Endothelial cell of umbilical vein (primary cell): ENCODE results near the gene ZPBP2.

Source experiments
- EZH2 ChIP-seq: IDR thresholded peaks from 2 replicates; pipeline ENCODE4 v1.6.1; 2012; ENCODE audit warnings: borderline replicate concordance, low read depth, mild to moderate bottlenecking, moderate library complexity, low read length, inconsistent platforms; ENCODE audit not compliant: severe bottlenecking
- POLR2A ChIP-seq: IDR thresholded peaks from 2 replicates; pipeline ENCODE4 v1.6.1; 2012; ENCODE audit warnings: low read depth, mild to moderate bottlenecking, control low read depth, low read length
- POLR2AphosphoS5 ChIP-seq: IDR thresholded peaks from 2 replicates; pipeline ENCODE4 v1.6.1; 2012; ENCODE audit warnings: low read depth, mild to moderate bottlenecking, control low read depth, low read length, moderate library complexity; ENCODE audit not compliant: insufficient read depth
- TF ChIP-seq, protein P1 (sequence below), 2 donors: IDR thresholded peaks; 1 replicate in 1 of 2; 2 replicates in 1 of 2; pipeline ENCODE4 v1.5.1; 2011; ENCODE audit warnings: low read length in 2 of 2, mild to moderate bottlenecking in 2 of 2, moderate library complexity in 2 of 2, control low read depth in 1 of 2, inconsistent platforms in 1 of 2, low read depth in 1 of 2; ENCODE audit not compliant: insufficient read depth in 1 of 2; ENCODE audit errors: extremely low read depth in 1 of 2

DNA sequence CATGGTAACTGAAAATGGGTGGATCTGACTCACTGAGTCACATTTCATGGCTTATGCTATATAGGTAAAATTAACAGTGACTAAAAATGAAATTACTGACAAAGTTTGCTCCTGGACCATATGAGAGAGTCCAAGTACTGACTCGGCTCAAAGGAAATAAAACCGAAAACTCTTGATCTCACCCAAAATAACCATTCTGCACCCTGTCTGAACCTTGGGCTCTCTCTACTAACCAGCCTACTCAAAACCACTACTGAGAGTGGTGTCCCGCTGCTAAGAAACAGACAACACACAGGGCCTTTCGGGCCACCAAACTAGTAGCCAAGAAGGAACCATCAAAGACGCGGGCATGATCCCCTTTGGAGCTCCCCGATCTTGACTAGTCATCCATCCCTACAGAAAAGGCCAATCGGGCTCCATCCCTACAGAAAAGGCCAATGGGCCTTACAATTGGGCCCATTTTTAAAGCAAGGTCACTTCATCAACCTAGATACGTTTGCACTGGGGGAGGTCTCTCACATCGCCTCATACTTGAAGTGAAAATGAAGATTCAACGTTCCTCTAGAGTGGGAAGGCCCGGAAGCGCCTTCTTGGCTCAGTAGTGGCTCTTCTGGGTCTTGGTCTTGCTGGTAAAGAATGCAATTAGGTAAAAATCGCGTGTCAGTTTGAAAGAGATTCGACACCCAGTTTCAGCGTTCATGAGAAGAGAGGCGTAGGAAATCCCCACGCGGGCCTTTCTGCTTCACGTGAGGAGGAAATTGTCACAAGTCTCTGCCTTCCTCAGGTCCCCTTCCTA is 720 bp upstream of the ZPBP2 start:
- TF ChIP-seq, protein P1, sequence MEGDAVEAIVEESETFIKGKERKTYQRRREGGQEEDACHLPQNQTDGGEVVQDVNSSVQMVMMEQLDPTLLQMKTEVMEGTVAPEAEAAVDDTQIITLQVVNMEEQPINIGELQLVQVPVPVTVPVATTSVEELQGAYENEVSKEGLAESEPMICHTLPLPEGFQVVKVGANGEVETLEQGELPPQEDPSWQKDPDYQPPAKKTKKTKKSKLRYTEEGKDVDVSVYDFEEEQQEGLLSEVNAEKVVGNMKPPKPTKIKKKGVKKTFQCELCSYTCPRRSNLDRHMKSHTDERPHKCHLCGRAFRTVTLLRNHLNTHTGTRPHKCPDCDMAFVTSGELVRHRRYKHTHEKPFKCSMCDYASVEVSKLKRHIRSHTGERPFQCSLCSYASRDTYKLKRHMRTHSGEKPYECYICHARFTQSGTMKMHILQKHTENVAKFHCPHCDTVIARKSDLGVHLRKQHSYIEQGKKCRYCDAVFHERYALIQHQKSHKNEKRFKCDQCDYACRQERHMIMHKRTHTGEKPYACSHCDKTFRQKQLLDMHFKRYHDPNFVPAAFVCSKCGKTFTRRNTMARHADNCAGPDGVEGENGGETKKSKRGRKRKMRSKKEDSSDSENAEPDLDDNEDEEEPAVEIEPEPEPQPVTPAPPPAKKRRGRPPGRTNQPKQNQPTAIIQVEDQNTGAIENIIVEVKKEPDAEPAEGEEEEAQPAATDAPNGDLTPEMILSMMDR (IDR thresholded peaks at IDR 0.05; ENCODE audit: extremely low read depth in 1 of 2, insufficient read depth in 1 of 2, low read depth in 1 of 2, low read length in 2 of 2), result no peak
- TF ChIP-seq POLR2A (no peak), POLR2AphosphoS5 (no peak), EZH2 (no peak)
